ENCODE results near the gene CAPN2. TPM values are rescaled to one million over a fixed set of nuclear protein-coding genes. Genes with fewer than 3 reads are reported as not detected.
A peak's percentile ranks its signal among the peaks of the same experiment; 100 is the strongest.

The CAPN2 gene
- total and polyA plus RNA-seq, 2 experiments from 2014 or later = 8.4 to 17.8 TPM

- TF ChIP-seq ETS1 (IDR thresholded peaks at IDR 0.05) = no peak
Measured at GRCh38 chr1:223717123-223717522, 4.8 kb downstream of the CAPN2 start (continued).

GRCh38 chr1:223717695-223718363 is 5.5 kb downstream of the CAPN2 start:
- no peak overlapping the region for H3K4me3 ChIP-seq
- peaks cover 93% of the 10 kb centered on the region for H3K27me3 ChIP-seq (ENCODE audit: insufficient read depth)
- no peaks in the 10 kb centered on the region for H4K20me1 ChIP-seq (replicated peaks; ENCODE audit: insufficient read depth)
- peaks cover 51% of the 10 kb centered on the region for H3K4me1 Mint-ChIP-seq
- peak overlapping the region; percentile 30 for H3K4me2 ChIP-seq
- no peaks in the 10 kb centered on the region for H3K36me3 ChIP-seq (ENCODE audit: insufficient read depth)
- ATAC-seq (peak; percentile 26), DNase-seq (ENCODE audit: low spot score) (no peak)
- no peaks in the 10 kb centered on the region for H3K79me2 ChIP-seq (replicated peaks; ENCODE audit: insufficient read depth)
- no peak overlapping the region for H3K4me3 Mint-ChIP-seq
- TF ChIP-seq CTCF (conservative IDR thresholded peaks at IDR 0.05; ENCODE audit: low read depth in 2 of 2) (0 out of 4 replicates have a peak, but pooled peaks have one; percentile 12), NANOG (IDR thresholded peaks at IDR 0.05; ENCODE audit: borderline replicate concordance) (no peak), ZNF462 (CRISPR knock-in tag; IDR thresholded peaks at IDR 0.05) (no peak)
- peaks cover 38% of the 10 kb centered on the region for H3K4me1 ChIP-seq (ENCODE audit: insufficient read depth)
- H3K9me3 Mint-ChIP-seq = no peaks in the 10 kb centered on the region; the same call in 2 of the 3 replicates
- no peak overlapping the region for H2AFZ ChIP-seq
- no peak overlapping the region for H3K27ac ChIP-seq (ENCODE audit: low read depth)
- H3K27me3 Mint-ChIP-seq (ENCODE audit: insufficient read depth, low read depth, poor library complexity) = peaks cover 37% of the 10 kb centered on the region
- 0 out of 2 replicates have a peak, but pooled peaks cover 5% of the 10 kb centered on the region for H3F3A ChIP-seq (replicated peaks; ENCODE audit: low read depth)
- H3K36me3 Mint-ChIP-seq (ENCODE audit: low read depth) = peaks cover 38% of the 10 kb centered on the region
- no peaks in the 10 kb centered on the region for H3K9me2 ChIP-seq (ENCODE audit: insufficient read depth)
- H3K27ac Mint-ChIP-seq = no peak overlapping the region
